Adrenal gland (tissue), 5 donors: ENCODE data around the gene PSMD4.

ENCODE experiments used
- POLR2A ChIP-seq, 2 donors: fragments of 450-650 bp; IDR thresholded peaks; one replicate each; pipeline ENCODE4 v1.6.1; 2017; ENCODE audit warnings: antibody characterized with exemption in 2 of 2, mild to moderate bottlenecking in 2 of 2, moderate library complexity in 1 of 2
- TF ChIP-seq, protein P1 (sequence below), 6 experiments: fragments of 450-650 bp in 4 of 6; fragments of 200-600 bp in 2 of 6; sonication (generic) in 1 of 6; IDR thresholded peaks; 1 replicate in 5 of 6; 2 replicates in 1 of 6; pipeline versions ENCODE4 v1.5.1 to v1.8.0; 2016 to 2021; ENCODE audit warnings: antibody characterized with exemption in 6 of 6, mild to moderate bottlenecking in 2 of 6, moderate library complexity in 1 of 6
- donor health status: DM: no; HTN: no; CAD: no.

GRCh38 chr1:151277249-151277648 lies 22.7 kb downstream of the PSMD4 start:
- TF ChIP-seq, protein P1, sequence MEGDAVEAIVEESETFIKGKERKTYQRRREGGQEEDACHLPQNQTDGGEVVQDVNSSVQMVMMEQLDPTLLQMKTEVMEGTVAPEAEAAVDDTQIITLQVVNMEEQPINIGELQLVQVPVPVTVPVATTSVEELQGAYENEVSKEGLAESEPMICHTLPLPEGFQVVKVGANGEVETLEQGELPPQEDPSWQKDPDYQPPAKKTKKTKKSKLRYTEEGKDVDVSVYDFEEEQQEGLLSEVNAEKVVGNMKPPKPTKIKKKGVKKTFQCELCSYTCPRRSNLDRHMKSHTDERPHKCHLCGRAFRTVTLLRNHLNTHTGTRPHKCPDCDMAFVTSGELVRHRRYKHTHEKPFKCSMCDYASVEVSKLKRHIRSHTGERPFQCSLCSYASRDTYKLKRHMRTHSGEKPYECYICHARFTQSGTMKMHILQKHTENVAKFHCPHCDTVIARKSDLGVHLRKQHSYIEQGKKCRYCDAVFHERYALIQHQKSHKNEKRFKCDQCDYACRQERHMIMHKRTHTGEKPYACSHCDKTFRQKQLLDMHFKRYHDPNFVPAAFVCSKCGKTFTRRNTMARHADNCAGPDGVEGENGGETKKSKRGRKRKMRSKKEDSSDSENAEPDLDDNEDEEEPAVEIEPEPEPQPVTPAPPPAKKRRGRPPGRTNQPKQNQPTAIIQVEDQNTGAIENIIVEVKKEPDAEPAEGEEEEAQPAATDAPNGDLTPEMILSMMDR (IDR thresholded peaks at IDR 0.05) = no peak
- TF ChIP-seq POLR2A (IDR thresholded peaks at IDR 0.05) = no peak
